OCI-LY1 (cell line): ENCODE data around the gene ESYT2.
A peak's percentile ranks its signal among the peaks of the same experiment; 100 is the strongest.
"Not testable (repeated sequence)": the region's sequence is repeated elsewhere in the genome, so short reads cannot be mapped to it uniquely, and the experiment has no call there.

Source experiments
- H2AFZ ChIP-seq: fragments of 200-600 bp; sonication (generic), shearing (Covaris generic); 2 replicates; pipeline ENCODE4 v1.6.0; 2014; ENCODE audit warnings: antibody characterized with exemption, mild to moderate bottlenecking, low read length
- H3F3A ChIP-seq: fragments of 200-600 bp; sonication (generic), shearing (Covaris generic); 2 replicates; pipeline ENCODE4 v1.6.0; 2014; ENCODE audit warnings: mild to moderate bottlenecking, antibody characterized with exemption, low read length, moderate library complexity; ENCODE audit not compliant: insufficient read depth
- H3K27ac ChIP-seq: fragments of 200-600 bp; sonication (generic); 2 replicates; pipeline ENCODE4 v1.5.1; 2014; ENCODE audit warnings: low read length, mixed run types, mild to moderate bottlenecking, low read depth; ENCODE audit not compliant: poor library complexity, severe bottlenecking
- H3K27me3 ChIP-seq: fragments of 200-600 bp; sonication (generic); 2 replicates; pipeline ENCODE4 v1.6.0; 2014; ENCODE audit warnings: antibody characterized with exemption, mild to moderate bottlenecking, low read length, moderate library complexity; ENCODE audit not compliant: insufficient read depth
- H3K36me3 ChIP-seq: fragments of 200-600 bp; sonication (generic); 2 replicates; pipeline ENCODE4 v1.6.1; 2014; ENCODE audit warnings: mild to moderate bottlenecking, antibody characterized with exemption, low read length, moderate library complexity, mixed read lengths; ENCODE audit not compliant: insufficient read depth
- H3K4me1 ChIP-seq: fragments of 200-600 bp; sonication (generic); 2 replicates; pipeline ENCODE4 v1.5.1; 2014; ENCODE audit warnings: mild to moderate bottlenecking, low read length, moderate library complexity; ENCODE audit not compliant: insufficient read depth, severe bottlenecking
- H3K4me2 ChIP-seq: fragments of 200-600 bp; sonication (generic), shearing (Covaris generic); 2 replicates; pipeline ENCODE4 v1.6.1; 2014; ENCODE audit warnings: low read length
- H3K4me3 ChIP-seq: fragments of 200-600 bp; sonication (generic); 2 replicates; pipeline ENCODE4 v1.5.1; 2014; ENCODE audit warnings: low read length, low read depth, mild to moderate bottlenecking, mixed read lengths; ENCODE audit not compliant: poor library complexity, severe bottlenecking
- H3K79me2 ChIP-seq: fragments of 200-600 bp; shearing (Covaris generic); 2 replicates; pipeline ENCODE4 v1.6.1; 2016; ENCODE audit warnings: mixed run types, low read length, mixed read lengths; ENCODE audit not compliant: insufficient read depth
- H3K9ac ChIP-seq: fragments of 200-600 bp; sonication (generic), shearing (Covaris generic); 2 replicates; pipeline ENCODE4 v1.6.1; 2014; ENCODE audit warnings: mild to moderate bottlenecking, low read length, mixed read lengths
- H3K9me2 ChIP-seq: fragments of 200-600 bp; sonication (generic), shearing (Covaris generic); 2 replicates; pipeline ENCODE4 v1.6.1; 2014; ENCODE audit warnings: low read depth, mild to moderate bottlenecking, low read length, mixed read lengths
- H3K9me3 ChIP-seq: fragments of 200-600 bp; shearing (Covaris generic); 2 replicates; pipeline ENCODE4 v1.6.1; 2014; ENCODE audit warnings: low read length, mixed read lengths
- H4K20me1 ChIP-seq: fragments of 200-600 bp; sonication (generic), shearing (Covaris generic); 2 replicates; pipeline ENCODE4 v1.6.0; 2016; ENCODE audit warnings: mild to moderate bottlenecking, low read length; ENCODE audit not compliant: insufficient read depth
- EZH2 ChIP-seq: fragments of 200-600 bp; sonication (generic), shearing (Covaris generic); IDR thresholded peaks from 2 replicates; pipeline ENCODE4 v1.8.0; 2017; ENCODE audit warnings: borderline replicate concordance, mixed run types, mild to moderate bottlenecking, antibody characterized with exemption, low read length, moderate library complexity, mixed read lengths
- TF ChIP-seq, protein P1 (sequence below): fragments of 200-600 bp; sonication (generic), shearing (Covaris generic); IDR thresholded peaks from 2 replicates; pipeline ENCODE4 v1.5.1; 2017; ENCODE audit warnings: mild to moderate bottlenecking, antibody characterized with exemption, low read length, moderate library complexity, mixed read lengths

ESYT2 gene

DNA sequence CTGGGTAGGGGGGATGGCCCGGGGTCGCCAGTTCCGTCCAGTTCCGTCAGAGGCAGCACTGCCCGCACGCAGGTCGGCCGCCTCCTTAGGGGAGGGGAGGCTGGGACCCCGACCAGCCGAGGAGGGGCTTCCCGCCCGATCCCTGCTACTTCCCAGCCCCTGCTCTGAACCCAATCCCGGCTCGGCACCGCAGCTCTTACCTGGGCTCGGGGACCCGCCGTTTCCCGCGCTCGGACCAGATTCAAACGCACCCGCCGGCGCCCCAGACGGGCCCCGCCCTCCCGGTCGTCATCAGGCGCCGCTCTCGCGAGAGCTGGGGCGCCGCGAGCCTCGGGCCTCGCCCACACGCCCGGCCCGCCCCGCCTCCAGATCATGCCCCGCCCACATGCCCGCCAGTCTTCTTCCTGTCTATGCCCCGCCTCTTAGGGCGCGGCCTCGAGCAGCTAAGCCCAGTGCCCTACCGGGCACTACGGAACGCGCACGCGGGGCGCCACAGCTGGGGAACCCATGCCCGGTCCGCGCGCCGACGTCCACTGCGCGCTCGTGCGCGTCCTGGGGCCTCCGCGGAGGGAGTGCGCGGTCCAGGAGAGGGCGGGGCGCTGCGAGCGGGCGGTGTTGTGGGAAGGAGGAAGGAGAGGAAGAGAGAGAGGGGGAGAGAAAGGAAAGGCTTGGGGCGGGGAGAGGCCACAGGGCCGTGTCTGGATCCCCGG lies 124.6 kb downstream of the ESYT2 start, which contains the start of gene NCAPG2:
Gene NCAPG2 (minus strand): TSS at position 281 of the 710 bp plus-strand sequence. CDS start 2,905 bp downstream, outside the sequence.
- no peaks in the 10 kb centered on the region for H3K27me3 ChIP-seq
- H3K27ac ChIP-seq = peak within 1 kb of the TSS; percentile 75

DNA sequence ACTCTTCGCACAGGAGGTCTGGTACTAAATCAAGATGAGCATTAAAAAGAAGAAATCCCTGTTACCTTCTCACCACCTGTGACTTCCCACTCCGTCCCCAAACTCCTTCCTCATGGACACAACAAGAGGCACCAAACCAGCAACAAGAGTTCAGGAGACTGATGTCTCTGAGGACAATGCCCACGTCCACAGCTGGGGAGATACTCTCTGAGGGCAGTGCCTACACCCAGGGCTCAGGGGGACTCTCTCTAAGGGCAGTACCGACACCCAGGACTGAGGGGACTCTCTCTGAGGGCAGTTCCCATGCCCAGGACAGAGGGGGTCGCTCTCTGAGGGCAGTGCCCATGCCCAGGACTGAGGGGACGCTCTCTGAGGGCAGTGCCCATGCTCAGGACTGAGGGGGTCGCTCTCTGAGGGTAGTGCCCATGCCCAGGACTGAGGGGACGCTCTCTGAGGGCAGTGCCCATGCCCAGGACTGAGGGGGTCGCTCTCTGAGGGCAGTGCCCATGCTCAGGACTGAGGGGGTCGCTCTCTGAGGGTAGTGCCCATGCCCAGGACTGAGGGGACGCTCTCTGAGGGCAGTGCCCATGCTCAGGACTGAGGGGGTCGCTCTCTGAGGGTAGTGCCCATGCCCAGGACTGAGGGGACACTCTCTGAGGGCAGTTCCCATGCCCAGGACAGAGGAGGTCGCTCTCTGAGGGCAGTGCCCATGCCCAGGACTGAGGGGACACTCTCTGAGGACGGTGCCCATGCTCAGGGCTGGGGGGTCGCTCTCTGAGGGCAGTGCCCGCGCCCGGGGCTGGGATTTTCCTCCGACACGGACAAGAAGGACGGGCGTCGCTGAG lies 125.4 kb downstream of the ESYT2 start:
- peak overlapping the region; percentile 75 for H3K27ac ChIP-seq
- H3K9me3 ChIP-seq = peaks cover 13% of the 10 kb centered on the region
- TF ChIP-seq, protein P1, sequence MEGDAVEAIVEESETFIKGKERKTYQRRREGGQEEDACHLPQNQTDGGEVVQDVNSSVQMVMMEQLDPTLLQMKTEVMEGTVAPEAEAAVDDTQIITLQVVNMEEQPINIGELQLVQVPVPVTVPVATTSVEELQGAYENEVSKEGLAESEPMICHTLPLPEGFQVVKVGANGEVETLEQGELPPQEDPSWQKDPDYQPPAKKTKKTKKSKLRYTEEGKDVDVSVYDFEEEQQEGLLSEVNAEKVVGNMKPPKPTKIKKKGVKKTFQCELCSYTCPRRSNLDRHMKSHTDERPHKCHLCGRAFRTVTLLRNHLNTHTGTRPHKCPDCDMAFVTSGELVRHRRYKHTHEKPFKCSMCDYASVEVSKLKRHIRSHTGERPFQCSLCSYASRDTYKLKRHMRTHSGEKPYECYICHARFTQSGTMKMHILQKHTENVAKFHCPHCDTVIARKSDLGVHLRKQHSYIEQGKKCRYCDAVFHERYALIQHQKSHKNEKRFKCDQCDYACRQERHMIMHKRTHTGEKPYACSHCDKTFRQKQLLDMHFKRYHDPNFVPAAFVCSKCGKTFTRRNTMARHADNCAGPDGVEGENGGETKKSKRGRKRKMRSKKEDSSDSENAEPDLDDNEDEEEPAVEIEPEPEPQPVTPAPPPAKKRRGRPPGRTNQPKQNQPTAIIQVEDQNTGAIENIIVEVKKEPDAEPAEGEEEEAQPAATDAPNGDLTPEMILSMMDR = peak; percentile 5; the same call in 1 of the 2 replicates
- not testable (repeated sequence) for H4K20me1 ChIP-seq, H2AFZ ChIP-seq, H3K9me2 ChIP-seq, H3F3A ChIP-seq, H3K27me3 ChIP-seq
- H3K4me3 ChIP-seq = peak overlapping the region; percentile 98
- peak overlapping the region; percentile 99 for H3K9ac ChIP-seq
- peaks cover 46% of the 10 kb centered on the region for H3K36me3 ChIP-seq
- peaks cover 55% of the 10 kb centered on the region for H3K79me2 ChIP-seq
- H3K4me2 ChIP-seq = peak overlapping the region; percentile 75
- H3K4me1 ChIP-seq = peaks cover 42% of the 10 kb centered on the region

More for the DNA sequence above, 124.6 kb downstream of the ESYT2 start, which contains the start of gene NCAPG2:
- H3F3A ChIP-seq = no peaks in the 10 kb centered on the region
- no peaks in the 10 kb centered on the region for H4K20me1 ChIP-seq
- peak within 1 kb of the TSS; percentile 98 for H3K4me3 ChIP-seq
- peak within 1 kb of the TSS; percentile 79 for H3K4me2 ChIP-seq
- peak within 1 kb of the TSS; percentile 99 for H3K9ac ChIP-seq
- peaks cover 38% of the 10 kb centered on the region for H3K36me3 ChIP-seq
- H3K9me3 ChIP-seq = peaks cover 13% of the 10 kb centered on the region
- H3K4me1 ChIP-seq = peaks cover 42% of the 10 kb centered on the region
- H3K79me2 ChIP-seq = peaks cover 47% of the 10 kb centered on the region
- H3K9me2 ChIP-seq = no peaks in the 10 kb centered on the region
- TF ChIP-seq, protein P1 = no peak
- no peak for TF ChIP-seq EZH2
- no peak within 1 kb of the TSS for H2AFZ ChIP-seq

GRCh38 chr7:158702944-158703343 lies 126.4 kb downstream of the ESYT2 start:
- Histone ChIP-seq H3K9ac (peak overlapping the region; percentile 99), H3K4me1 (peaks cover 42% of the 10 kb centered on the region), H3K4me3 (peak overlapping the region; percentile 98), H3K9me2 (no peaks in the 10 kb centered on the region), H3K9me3 (peaks cover 12% of the 10 kb centered on the region), H3K27ac (peak overlapping the region; percentile 75), H2AFZ (no peak overlapping the region), H4K20me1 (no peaks in the 10 kb centered on the region), H3K4me2 (peak overlapping the region; percentile 75), H3K36me3 (peaks cover 55% of the 10 kb centered on the region), H3K79me2 (peaks cover 61% of the 10 kb centered on the region), H3F3A (no peaks in the 10 kb centered on the region), H3K27me3 (no peaks in the 10 kb centered on the region)
- no peak for TF ChIP-seq EZH2
- TF ChIP-seq, protein P1 = no peak
